OCI-LY3 (cell line): Measurements from ENCODE around the gene THAP12.

Source experiments
- H2AFZ ChIP-seq: fragments of 200-600, 300-600 bp; shearing (Covaris generic); 2 replicates; pipeline ENCODE4 v1.6.0; 2014; ENCODE audit warnings: antibody characterized with exemption, low read depth, low read length
- H3K27ac ChIP-seq: fragments of 200-600, 300-600 bp; sonication (generic); 2 replicates; pipeline ENCODE4 v1.5.1; 2014; ENCODE audit warnings: mild to moderate bottlenecking, low read length, moderate library complexity, mixed read lengths
- H3K27me3 ChIP-seq: fragments of 200-600, 300-600 bp; sonication (generic); 2 replicates; pipeline ENCODE4 v1.6.1; 2014; ENCODE audit warnings: low read depth, low read length, mixed read lengths
- H3K36me3 ChIP-seq: fragments of 200-600, 300-600 bp; sonication (generic); replicated peaks from 2 replicates; pipeline ENCODE3; 2014; ENCODE audit warnings: low read depth, low read length, mixed read lengths
- H3K4me1 ChIP-seq: fragments of 300-600, 200-600 bp; sonication (generic); 2 replicates; pipeline ENCODE4 v1.6.1; 2014; ENCODE audit warnings: low read length, mixed read lengths
- H3K4me2 ChIP-seq: fragments of 200-600, 300-600 bp; sonication (generic); 2 replicates; pipeline ENCODE4 v1.6.1; 2014; ENCODE audit warnings: low read length, mixed read lengths
- H3K4me3 ChIP-seq: fragments of 300-600, 200-600 bp; sonication (generic); 2 replicates; pipeline ENCODE4 v1.5.1; 2014; ENCODE audit warnings: antibody characterized with exemption, mild to moderate bottlenecking, low read length, moderate library complexity
- H3K79me2 ChIP-seq: fragments of 300-600, 200-600 bp; shearing (Covaris generic); 2 replicates; pipeline ENCODE4 v1.6.1; 2014; ENCODE audit warnings: mild to moderate bottlenecking, low read length, mixed read lengths
- H3K9ac ChIP-seq: fragments of 300-600, 200-600 bp; shearing (Covaris generic); 2 replicates; pipeline ENCODE4 v1.6.0; 2014; ENCODE audit warnings: mild to moderate bottlenecking, low read length, moderate library complexity
- H3K9me3 ChIP-seq: fragments of 200-600, 300-600 bp; shearing (Covaris generic); 2 replicates; pipeline ENCODE4 v1.6.1; 2014; ENCODE audit warnings: low read length, mixed read lengths; ENCODE audit not compliant: insufficient read depth
- H4K20me1 ChIP-seq: fragments of 200-600, 300-600 bp; sonication (generic); 2 replicates; pipeline ENCODE4 v1.6.1; 2016; ENCODE audit warnings: low read length, mixed read lengths; ENCODE audit not compliant: insufficient read depth
- CTCF ChIP-seq: fragments of 200-600, 300-600 bp; sonication (generic); IDR thresholded peaks from 2 replicates; pipeline ENCODE4 v1.5.1; 2014; ENCODE audit warnings: antibody characterized with exemption, low read length, low read depth
- EZH2phosphoT487 ChIP-seq: fragments of 200-600 bp; shearing (Covaris generic); IDR thresholded peaks from 2 replicates; pipeline ENCODE4 v1.6.1; 2018; ENCODE audit warnings: antibody characterized with exemption, mixed run types, low read depth

The THAP12 gene

GRCh38 chr11:76348348-76348747 is 32.6 kb downstream of the THAP12 start:
- Histone ChIP-seq H3K4me2 (no peak overlapping the region), H2AFZ (no peak overlapping the region), H4K20me1 (no peaks in the 10 kb centered on the region), H3K79me2 (no peaks in the 10 kb centered on the region), H3K36me3 (peaks cover 11% of the 10 kb centered on the region), H3K9me3 (no peaks in the 10 kb centered on the region; the same call in 1 of the 2 replicates), H3K27ac (no peak overlapping the region), H3K4me1 (no peaks in the 10 kb centered on the region), H3K4me3 (no peak overlapping the region), H3K27me3 (no peaks in the 10 kb centered on the region), H3K9ac (no peak overlapping the region)
- no peak for TF ChIP-seq EZH2phosphoT487
- TF ChIP-seq CTCF: no peak

GRCh38 chr11:76347466-76347865 is 33.5 kb downstream of the THAP12 start:
- Histone ChIP-seq H4K20me1 (no peaks in the 10 kb centered on the region), H3K9me3 (no peaks in the 10 kb centered on the region), H3K27ac (no peak overlapping the region), H3K4me3 (no peak overlapping the region), H3K9ac (no peak overlapping the region), H3K36me3 (peaks cover 3% of the 10 kb centered on the region), H2AFZ (no peak overlapping the region), H3K4me2 (no peak overlapping the region), H3K79me2 (no peaks in the 10 kb centered on the region), H3K4me1 (no peaks in the 10 kb centered on the region), H3K27me3 (no peaks in the 10 kb centered on the region)
- peak; percentile 16; the same call in 1 of the 2 replicates for TF ChIP-seq CTCF
- no peak for TF ChIP-seq EZH2phosphoT487

GRCh38 chr11:76339221-76339620 is 41.7 kb downstream of the THAP12 start:
- no peak overlapping the region for H3K9ac ChIP-seq
- no peaks in the 10 kb centered on the region for H4K20me1 ChIP-seq
- TF ChIP-seq CTCF (no peak), EZH2phosphoT487 (no peak)
- no peak overlapping the region for H2AFZ ChIP-seq
- no peaks in the 10 kb centered on the region for H3K36me3 ChIP-seq
- no peak overlapping the region for H3K4me3 ChIP-seq
- H3K79me2 ChIP-seq: no peaks in the 10 kb centered on the region
- H3K4me2 ChIP-seq: no peak overlapping the region
- H3K4me1 ChIP-seq: peaks cover 14% of the 10 kb centered on the region; the same call in 1 of the 2 replicates
- no peaks in the 10 kb centered on the region for H3K27me3 ChIP-seq
- H3K27ac ChIP-seq: no peak overlapping the region
- H3K9me3 ChIP-seq: peaks cover 24% of the 10 kb centered on the region; the same call in 1 of the 2 replicates

- H2AFZ ChIP-seq: no peak overlapping the region
- no peaks in the 10 kb centered on the region for H3K27me3 ChIP-seq
- TF ChIP-seq EZH2phosphoT487: no peak
- TF ChIP-seq CTCF: no peak
- H3K36me3 ChIP-seq: no peaks in the 10 kb centered on the region
- H3K9ac ChIP-seq: no peak overlapping the region
- no peak overlapping the region for H3K4me3 ChIP-seq
- no peaks in the 10 kb centered on the region for H3K79me2 ChIP-seq
- no peak overlapping the region for H3K4me2 ChIP-seq
- H3K9me3 ChIP-seq: peaks cover 27% of the 10 kb centered on the region; the same call in 1 of the 2 replicates
- H4K20me1 ChIP-seq: no peaks in the 10 kb centered on the region
- no peak overlapping the region for H3K27ac ChIP-seq
- H3K4me1 ChIP-seq: peaks cover 14% of the 10 kb centered on the region; the same call in 1 of the 2 replicates
Observed at GRCh38 chr11:76337923-76338322, 43.0 kb downstream of the THAP12 start.
